HG03135 (cell line): ENCODE data around the gene KLHDC4.
"Not testable (repeated sequence)": the region's sequence is repeated elsewhere in the genome, so short reads cannot be mapped to it uniquely, and the experiment has no call there.

ENCODE experiments used
- ATAC-seq: cut with Tn5 transposase; IDR thresholded peaks from one replicate; pipeline ENCODE4 v1.9.1; 2021; ENCODE audit warnings: mild to moderate bottlenecking, moderate library complexity; ENCODE audit not compliant: unreplicated experiment

The KLHDC4 gene

GRCh38 chr16:87765776-87766484, at the start of gene KLHDC4:
Gene KLHDC4 (minus strand): TSS chr16:87765986. CDS start chr16:87765890, 96 bp downstream.
- peak; percentile 78 for ATAC-seq

DNA sequence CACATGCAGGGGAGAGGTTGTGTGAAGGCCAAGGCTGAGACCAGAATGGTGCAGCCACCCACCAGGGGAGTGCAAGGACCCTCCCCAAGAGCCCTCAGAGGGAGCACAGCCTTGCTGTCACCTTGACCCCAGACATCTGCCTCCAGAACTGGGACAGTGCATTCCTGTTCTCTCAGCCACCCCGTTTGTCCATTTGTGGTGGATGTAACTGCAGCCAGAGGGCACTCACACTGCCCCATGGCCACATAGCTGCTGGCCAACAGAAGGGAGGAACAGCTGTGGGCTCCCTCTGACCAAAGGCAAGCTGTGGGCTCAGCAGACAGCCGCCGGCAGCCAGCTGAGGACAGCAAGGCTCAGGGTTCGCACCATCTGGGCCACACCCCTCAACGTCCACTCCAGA, 49.8 kb upstream of the KLHDC4 start:
- no peak for ATAC-seq

- ATAC-seq: no peak
Measured at GRCh38 chr16:87812200-87812656, 46.4 kb upstream of the KLHDC4 start.

GRCh38 chr16:87811454-87811853, 45.7 kb upstream of the KLHDC4 start:
- ATAC-seq: not testable (repeated sequence)

- ATAC-seq: peak; percentile 44
Measured at GRCh38 chr16:87809150-87809902, 43.5 kb upstream of the KLHDC4 start.

- ATAC-seq: no peak
Measured at GRCh38 chr16:87808108-87808507, 42.3 kb upstream of the KLHDC4 start.

DNA sequence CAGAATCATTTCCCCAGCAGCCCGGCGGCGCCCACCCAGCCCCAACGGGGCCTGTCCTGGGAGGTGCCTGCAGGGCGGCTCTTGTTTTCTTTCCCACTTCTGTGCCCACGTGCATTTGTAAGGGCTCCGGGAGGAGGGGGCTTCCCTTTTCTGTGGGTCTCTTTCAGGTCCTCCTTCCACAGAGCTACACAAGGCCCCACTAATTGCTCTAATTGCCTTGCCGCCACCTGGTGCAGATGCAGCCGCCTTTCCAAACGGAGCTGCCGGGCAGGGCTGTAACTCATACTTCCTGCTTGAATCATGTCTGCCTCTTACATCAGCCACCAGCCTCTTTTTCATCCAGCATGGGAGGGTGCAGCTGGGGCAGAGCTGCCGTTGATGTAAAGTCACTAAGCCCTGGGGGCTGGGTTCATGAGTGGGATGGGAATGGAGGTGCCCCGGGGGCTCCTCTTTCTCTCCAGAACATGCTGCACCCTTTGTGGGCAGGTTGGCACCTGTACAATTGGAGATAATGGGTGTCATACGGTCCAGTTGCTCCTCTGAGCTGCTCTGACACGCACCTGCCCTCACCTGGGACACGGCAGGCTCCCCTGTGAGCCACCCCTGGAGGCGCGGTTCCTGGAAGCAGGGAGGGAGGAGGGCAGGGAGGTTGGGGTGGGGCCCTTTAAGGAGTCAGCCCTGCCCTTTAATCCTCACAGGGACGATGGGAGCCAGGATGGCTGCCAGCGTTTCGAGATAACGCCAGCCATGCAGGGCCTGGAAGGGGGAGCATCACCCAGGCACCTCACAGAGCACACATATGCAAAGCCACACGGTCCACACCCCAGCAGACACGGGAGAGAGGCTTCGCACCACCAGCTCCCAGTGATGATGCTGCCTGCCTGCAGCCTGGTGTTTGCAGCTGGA, 41.1 kb upstream of the KLHDC4 start:
- no peak for ATAC-seq

DNA sequence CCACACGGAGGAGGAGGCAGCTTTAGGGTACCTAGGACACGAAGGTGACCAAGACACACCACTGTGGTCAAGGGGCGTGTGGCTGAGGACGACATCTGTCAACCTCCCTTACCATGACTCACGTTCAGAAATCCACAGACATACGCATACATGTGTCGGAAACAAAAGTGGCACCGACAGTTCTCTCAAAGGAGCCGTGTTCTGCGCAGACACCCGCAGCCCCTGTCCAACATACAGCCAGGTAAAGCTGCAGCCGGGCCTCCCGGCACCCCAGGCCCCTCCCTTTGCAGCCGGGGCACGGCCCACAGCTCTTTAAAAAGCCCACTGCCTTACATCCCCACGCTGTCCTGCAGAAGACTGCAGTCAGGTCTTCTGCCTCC, 40.5 kb upstream of the KLHDC4 start:
- ATAC-seq: no peak

DNA sequence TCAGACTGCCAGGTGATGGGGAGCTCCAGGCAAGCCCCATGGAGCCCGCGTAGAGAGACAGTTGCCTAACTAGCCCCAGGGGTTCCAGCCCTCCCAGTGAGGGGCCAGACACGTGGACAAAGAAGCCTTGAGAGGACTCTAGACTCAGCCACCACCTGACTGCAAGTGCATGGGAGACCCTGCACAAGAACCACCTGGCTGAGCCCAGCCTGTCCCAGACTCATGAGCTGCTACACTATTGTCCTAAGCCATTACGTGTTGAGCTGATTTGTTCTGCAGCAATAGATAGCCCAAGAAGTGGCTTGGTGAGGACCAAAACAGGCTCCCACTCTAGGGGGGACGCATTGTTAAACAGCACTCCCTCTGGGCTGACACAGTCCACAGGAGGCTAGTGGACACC, 37.6 kb upstream of the KLHDC4 start:
- ATAC-seq: no peak

GRCh38 chr16:87802670-87803069, 36.9 kb upstream of the KLHDC4 start:
- no peak for ATAC-seq

GRCh38 chr16:87801679-87802259, 36.0 kb upstream of the KLHDC4 start:
- no peak for ATAC-seq

DNA sequence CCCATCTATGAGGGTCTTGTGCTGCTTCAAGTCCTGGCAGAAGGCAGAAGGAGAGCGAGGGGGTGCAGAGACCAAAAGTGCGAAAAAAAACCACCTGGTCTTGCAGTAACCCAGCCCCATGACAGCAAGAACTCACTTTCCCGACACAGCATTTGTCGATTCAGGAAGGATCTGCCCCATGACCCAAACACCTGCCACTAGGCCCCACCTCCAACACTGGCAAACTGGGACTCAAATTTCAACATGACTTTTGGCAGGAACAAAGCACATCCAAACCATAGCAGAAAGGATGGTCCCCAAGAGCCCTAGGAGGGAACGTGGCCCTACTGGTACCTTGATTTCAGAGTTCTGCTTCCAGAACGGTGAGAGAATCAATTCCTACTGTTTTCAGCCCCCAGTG, 34.7 kb upstream of the KLHDC4 start:
- ATAC-seq: no peak

DNA sequence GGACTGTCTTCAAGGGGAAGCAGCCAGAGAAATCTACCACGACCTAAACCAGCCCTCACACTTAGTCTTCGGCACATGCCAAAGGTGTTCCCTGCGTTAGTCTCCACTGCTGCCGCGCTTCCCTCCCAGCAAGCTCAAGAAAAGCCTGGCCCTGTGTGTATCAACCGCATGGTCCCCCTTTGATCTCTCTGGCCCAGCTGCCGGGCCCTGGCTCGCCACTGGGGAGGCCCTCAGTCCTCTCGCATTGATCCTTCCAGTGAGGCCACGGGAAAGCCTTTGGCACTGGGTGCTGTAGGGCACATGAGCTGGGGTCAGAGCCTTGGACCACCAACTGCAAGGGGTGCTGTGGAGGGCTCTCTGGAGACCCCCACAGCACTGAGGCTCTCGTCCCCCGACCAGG, 29.6 kb upstream of the KLHDC4 start:
- ATAC-seq: no peak

- ATAC-seq: no peak
Measured at GRCh38 chr16:87794485-87795078, 28.8 kb upstream of the KLHDC4 start.

DNA sequence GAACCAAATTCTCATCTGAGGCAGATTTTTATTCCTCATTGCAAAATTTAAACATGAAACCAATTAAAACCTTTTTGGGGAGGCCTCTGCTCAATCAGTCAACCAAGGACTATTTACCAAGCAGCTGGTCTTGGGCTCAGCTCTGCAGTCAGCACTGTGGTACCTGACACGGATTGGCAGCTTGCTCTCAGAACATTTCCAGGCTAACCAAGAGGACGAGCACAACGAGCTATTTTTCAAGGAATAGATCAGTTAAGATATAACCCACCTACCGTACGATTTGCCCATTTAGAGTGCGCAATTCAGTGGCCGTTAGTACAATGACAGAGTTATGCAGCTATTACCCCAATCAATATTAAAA, 26.4 kb upstream of the KLHDC4 start:
- no peak for ATAC-seq

- no peak for ATAC-seq
Measured at GRCh38 chr16:87791295-87792204, 25.8 kb upstream of the KLHDC4 start.

GRCh38 chr16:87790292-87791100, 24.7 kb upstream of the KLHDC4 start:
- no peak for ATAC-seq

GRCh38 chr16:87789437-87790291, 23.9 kb upstream of the KLHDC4 start:
- ATAC-seq: no peak
